Activated gamma-delta T cell treated with anti-CD3 and anti-CD28 coated beads, Interleukin-2, amount 50 U/mL, for 16 hours (primary cell): ENCODE data around the gene CD96.
"Not testable (repeated sequence)": the region's sequence is repeated elsewhere in the genome, so short reads cannot be mapped to it uniquely, and the experiment has no call there.

ENCODE experiments used
- DNase-seq: peaks from one replicate; pipeline ENCODE4 v3.0.0-alpha.2; 2020; ENCODE audit warnings: low read depth

The CD96 gene

DNA sequence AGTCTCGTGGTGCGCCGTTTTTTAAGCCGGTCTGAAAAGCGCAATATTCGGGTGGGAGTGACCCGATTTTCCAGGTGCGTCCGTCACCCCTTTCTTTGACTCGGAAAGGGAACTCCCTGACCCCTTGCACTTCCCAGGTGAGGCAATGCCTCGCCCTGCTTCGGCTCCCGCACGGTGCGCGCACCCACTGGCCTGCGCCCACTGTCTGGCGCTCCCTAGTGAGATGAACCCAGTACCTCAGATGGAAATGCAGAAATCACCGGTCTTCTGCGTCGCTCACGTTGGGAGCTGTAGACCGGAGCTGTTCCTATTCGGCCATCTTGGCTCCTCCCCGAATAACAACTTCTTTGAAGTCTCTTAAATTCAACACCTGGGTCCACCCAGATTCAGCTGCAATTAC, 19.9 kb downstream of the CD96 start:
- DNase-seq = not testable (repeated sequence)

DNA sequence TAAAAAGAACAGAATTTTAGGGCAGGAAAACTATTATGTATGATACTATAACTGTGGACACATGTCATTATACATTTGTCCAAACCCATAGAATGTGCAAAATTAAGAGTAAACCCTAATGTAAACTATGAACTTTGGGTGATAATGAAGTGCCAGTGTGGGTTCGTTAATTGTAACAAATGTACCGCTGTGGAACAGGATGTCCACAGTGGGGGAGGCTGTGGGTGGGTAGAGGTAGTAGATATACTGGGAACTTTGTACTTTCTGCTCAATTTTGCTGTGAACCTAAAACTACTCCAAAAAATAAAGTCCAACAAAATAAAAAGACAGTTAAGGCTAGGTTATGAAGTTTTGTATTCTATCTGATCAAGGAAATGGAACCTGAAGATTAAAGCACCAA, 24.8 kb downstream of the CD96 start:
- no peak for DNase-seq

DNA sequence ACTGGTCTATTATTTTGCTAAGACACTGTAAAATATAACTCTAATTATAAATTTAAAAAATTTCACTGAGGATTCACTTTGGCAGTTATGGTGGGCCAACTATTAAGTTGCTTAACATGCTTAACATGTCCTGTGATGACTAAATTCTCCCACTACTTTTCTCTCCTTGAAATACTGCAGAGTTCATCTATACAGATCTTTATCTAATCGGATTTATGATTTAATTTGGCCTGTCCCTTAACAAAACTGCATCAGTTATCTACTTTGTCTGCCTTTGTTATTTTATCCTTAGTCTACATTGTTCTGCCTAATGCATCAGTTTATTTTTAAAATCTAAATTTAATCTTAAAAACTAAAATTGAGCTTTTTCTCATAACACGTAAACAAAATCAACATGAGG, 26.4 kb downstream of the CD96 start:
- DNase-seq = no peak

DNA sequence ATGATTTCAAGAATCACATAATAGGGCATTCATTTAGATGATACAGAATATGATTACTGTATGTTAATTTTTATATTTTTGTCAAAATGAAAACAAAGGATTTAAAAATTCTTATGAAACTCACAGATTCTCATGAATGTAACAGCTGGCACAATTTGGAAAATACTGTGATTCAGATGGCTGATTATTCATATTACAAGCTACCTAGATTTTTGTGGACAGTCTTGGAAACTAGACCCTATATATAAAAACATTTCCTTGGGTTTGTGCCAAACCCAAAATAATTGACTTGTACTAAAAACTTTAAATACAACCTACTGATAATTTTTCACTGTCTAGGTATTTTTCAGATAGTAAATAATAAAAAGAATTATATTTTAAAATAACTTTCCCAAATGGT, 26.9 kb downstream of the CD96 start:
- DNase-seq = no peak

- no peak for DNase-seq
Measured at GRCh38 chr3:111570404-111571030, 28.5 kb downstream of the CD96 start.

DNA sequence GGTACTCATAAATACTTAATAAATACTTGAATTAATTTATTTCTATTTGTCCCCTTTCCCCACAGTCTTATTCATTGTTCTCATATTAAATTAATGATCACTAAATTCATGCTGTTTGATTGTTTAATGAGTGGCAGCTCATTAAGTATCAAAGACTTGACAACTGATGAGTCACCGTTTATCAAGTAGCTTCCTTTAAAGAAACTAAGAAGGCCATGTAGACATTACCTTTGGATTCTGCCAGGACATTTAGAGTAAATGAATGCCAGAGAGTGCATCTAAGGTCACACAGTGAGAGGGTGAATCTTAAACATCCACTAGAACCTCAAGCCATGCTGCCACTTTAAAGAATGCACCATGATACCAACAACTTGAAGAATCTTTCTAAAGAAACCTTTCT, 29.3 kb downstream of the CD96 start:
- no peak for DNase-seq

DNA sequence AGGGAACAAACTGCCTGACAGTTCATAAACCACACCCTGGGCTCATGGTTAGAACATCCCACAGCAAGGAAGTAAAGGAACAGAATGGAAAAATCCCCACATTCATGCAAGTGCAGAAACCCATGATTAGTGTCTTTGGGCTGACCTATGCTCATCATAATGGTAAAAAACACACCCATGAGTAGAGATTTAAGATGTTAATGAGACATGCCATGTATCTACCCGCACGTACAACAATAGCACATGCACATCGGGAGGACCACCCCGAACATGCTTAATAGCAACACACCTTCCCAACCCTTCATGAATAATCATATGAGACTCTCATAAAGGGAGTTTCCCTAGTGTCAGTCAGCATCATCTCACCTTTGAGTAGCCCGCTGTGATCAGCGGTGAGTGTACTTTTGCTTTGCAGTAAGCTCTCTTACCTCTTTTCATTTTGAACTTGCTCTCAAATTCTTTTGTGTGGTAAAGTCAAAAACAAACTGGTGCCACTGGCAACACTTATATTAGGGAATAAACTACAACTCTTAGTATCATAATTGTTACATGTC, 30.0 kb downstream of the CD96 start:
- DNase-seq = no peak

- DNase-seq = no peak
Measured at GRCh38 chr3:111577113-111577512, 35.1 kb downstream of the CD96 start.

GRCh38 chr3:111577798-111578685, 36.0 kb downstream of the CD96 start:
- no peak for DNase-seq

DNA sequence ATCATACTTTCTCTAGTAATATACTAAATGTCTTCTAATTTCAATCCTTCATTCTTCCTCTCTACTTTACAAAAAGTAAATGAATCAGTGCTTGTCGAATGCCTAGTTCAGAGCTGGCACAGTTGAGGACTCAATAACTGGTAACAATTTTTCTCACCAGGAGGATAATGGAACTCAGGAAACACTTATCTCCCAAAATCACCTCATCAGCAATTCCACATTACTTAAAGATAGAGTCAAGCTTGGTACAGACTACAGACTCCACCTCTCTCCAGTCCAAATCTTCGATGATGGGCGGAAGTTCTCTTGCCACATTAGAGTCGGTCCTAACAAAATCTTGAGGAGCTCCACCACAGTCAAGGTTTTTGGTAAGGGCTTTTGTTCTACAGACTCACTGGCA, 36.9 kb downstream of the CD96 start:
- DNase-seq = no peak

DNA sequence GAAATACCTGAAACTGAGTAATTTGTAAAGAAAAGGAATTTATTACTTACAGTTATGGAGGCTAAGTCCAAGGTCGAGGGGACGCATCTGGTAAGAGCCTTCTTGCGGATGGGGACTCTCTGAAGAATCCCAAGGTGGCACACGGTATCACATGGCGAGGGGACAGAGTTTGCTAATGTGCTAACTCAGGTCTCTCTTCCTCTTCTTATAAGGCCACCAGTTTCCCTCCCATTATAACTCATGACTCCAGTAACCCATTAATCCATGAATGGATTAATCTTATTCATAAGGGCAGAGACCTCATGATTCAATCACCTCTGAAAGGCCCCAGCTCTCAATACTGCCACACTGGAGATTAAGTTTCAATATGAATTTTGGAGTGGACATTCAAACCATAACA, 37.5 kb downstream of the CD96 start:
- no peak for DNase-seq

DNA sequence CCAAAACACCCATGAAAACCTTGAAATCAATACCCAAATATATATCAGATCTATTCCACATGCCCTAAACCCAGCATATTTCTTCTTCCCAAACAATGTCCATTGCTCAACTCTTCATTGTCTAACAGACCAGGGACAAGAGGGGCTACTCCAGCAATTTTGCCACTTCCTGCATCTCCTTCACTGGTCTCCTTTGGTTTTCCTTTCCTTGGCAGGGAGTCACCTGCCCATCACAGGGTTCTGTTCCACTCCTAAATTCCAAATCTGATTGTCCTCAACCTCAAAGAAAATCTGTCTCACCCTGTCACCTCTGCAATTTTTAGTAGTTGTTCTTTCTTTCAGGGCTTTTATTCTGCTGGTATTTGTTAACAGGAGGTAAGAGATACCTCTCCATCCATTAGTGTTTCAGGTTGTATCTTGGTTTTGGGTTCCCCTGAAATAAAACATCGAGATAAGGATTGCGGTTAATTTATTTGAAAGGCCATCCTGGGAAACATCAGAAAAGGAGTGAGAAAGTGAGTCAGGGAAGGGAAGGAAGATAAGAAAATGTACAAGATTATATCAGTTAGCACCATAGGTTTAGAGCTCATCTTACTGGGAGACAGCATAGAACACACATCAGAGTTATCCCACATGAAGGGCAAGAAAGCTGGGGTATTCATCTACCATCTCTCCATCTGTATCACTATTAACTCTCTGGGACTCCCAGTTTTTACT, 39.6 kb downstream of the CD96 start:
- DNase-seq = no peak

DNA sequence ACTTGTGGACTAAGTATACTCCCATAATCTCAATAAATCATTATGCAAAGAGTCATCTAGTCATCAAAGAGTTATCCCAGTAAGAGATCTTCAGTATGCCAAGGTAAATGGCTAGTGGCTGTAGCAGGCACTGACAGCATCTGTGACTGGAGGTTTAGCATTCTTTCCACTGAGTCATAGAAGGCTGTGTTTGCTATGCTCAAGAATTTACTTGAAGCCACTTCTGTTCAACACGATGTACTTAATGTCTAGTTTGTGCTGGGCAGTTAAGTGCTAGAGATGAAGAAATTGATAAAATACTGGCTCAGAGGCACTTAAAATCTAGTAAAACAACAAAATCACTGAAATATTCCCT, 40.1 kb downstream of the CD96 start:
- DNase-seq = no peak

GRCh38 chr3:111584744-111585143, 42.7 kb downstream of the CD96 start:
- DNase-seq = no peak

- DNase-seq = no peak
Measured at GRCh38 chr3:111585217-111585616, 43.2 kb downstream of the CD96 start.

DNA sequence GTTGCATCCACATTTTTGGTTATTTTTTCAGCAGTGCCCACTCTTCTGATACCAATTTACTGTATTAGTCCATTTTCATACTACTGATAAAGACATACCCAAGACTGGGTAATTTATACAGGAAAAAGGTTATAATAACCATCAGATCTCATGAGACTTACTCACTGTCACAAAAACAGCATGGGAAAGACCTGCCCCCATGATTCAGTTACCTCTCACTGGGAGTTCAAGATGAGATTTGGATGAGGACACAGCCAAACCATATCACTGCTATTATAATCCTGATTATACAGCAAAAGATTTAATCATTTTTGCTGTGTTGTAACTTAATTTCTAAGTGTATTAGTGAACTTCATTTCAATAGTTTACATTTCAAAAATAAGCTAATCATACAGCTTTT, 46.5 kb downstream of the CD96 start:
- DNase-seq = no peak

DNA sequence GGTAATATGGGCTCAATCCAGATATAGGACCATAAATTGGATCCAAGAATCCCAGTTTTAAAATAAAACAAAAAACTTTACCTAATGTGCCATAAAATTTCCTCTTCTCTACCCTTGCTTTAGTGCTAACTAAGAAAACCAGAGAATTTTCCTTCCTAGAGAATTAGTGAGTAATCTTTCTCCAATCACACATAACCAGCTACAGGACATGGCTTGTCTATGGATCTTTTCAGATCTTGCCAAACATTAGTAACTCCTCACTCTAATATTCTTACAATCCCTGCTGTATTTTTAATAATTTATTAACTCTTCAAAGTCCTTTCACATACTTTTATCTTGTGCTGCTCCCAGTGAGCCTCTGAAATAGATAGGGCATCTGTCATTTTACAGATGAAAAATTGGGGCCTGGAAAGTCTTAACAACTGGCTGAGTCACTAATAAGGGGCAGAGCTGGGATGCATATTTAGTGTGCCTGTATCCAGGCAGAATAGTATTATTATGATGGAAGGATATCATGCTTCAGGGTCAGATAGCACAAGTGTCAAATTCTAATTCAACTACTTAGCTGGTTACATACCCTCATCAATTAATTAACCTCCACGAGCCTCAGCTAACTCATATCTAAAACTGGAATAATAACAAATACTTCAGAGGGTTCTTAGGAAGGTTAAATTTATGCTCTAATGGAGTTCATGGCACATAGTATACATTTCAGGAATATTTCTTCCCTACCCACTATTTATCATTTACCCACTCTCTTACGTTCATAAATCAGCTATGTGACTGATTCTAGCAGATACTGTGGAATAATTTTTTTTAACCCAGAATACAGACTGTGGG, 47.5 kb downstream of the CD96 start:
- no peak for DNase-seq

- DNase-seq = no peak
Measured at GRCh38 chr3:111590143-111590491, 48.1 kb downstream of the CD96 start.

DNA sequence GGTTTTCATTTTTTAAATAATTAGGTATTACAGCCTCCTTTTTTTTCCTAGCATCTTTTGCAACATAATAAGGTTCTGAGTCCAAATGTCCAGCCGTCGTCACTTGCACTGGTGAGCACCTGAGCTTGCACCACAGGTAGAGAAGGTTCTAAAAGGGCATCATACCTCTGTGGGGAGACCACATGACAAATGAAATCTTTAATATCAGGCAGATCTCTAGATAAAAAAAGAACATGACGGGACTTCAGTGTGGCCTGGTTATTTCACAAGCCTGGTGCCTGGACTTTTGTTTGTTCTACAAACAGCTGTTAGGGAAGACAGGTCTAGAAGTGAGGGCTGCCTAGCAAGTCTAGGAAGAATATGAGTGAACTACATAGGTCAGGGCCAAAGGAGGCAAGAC, 49.6 kb downstream of the CD96 start:
- DNase-seq = no peak

DNA sequence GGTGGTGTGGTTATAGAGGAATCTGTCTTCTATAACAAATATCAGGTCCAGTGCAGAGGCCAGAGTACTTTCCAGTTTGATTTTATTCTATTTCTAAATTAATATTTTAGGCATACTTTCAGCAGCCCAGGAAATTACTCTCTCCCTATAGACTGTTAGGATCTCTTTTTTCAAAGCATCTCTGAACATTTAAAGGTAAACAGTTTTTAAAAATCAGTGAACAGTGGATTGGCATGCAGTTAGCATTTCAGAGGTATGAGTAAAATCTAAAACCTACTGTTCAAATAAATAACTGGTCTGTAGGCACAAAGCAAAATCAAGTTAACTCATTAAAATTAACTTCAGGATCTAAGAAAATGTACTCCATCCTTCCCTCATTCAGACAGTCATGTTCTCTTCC, 50.1 kb downstream of the CD96 start:
- no peak for DNase-seq

DNA sequence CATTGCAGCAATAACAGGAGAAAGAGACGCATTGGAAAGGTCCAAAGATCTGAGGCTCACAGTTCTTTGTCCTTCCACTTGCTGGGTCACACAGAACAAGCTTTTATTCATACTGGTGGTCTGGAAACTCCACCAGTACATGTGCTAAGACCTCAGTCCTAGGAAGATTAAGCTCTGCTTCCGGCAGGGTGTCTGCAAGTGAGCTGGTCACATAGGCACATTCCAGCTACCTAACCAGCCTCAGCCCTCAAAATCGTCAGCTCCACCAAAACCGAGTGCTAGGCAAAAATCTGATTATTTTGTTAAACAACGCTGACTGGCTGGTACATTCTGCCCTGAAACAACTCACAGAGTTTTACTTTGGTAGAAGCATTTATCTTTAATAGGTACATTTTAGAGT, 50.9 kb downstream of the CD96 start:
- no peak for DNase-seq

DNA sequence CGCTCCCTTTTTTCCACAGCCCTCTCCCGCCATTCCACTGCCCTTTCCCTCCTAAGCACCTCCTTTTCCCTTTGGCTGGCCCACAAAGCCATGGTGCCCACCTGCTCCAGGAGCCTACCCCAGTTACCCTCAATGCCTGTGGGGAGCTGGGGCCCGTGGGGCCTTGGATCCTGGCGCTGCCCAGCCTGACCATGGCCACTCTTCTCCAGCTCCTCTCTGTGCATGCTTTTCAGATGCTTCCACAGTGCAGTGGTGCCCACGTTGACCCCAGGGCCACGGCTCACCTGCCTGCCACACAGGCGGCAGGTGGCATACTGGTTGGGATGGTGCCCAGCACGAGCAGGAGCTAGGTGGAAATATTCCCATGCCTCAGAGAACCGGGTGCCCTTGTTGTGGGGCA, 51.7 kb downstream of the CD96 start:
- no peak for DNase-seq
